Measurements from ENCODE around the gene LPCAT1.

Gene LPCAT1

GRCh38 chr5:1498623-1499416 is 24.9 kb downstream of the LPCAT1 start:
- in situ Hi-C loops (cut with HindIII; ENCODE audit: low sequenced_read_pairs): no loop called here

GRCh38 chr5:1497795-1498622 is 25.8 kb downstream of the LPCAT1 start:
- in situ Hi-C loops (cut with HindIII; ENCODE audit: low sequenced_read_pairs): no loop called here

GRCh38 chr5:1497242-1497777 is 26.4 kb downstream of the LPCAT1 start:
- in situ Hi-C loops (cut with HindIII; ENCODE audit: low sequenced_read_pairs): no loop called here

GRCh38 chr5:1495525-1495897 is 28.2 kb downstream of the LPCAT1 start:
- in situ Hi-C loops (cut with HindIII; ENCODE audit: low sequenced_read_pairs): no loop called here

- in situ Hi-C loops (cut with HindIII; ENCODE audit: low sequenced_read_pairs): no loop called here
These were observed 28.8 kb downstream of the LPCAT1 start for GRCh38 chr5:1494780-1495524.

GRCh38 chr5:1493941-1494340 is 29.8 kb downstream of the LPCAT1 start:
- in situ Hi-C loops (cut with HindIII; ENCODE audit: low sequenced_read_pairs): no loop called here

- in situ Hi-C loops (cut with HindIII; ENCODE audit: low sequenced_read_pairs): no loop called here
These were observed 30.3 kb downstream of the LPCAT1 start for GRCh38 chr5:1493413-1493812.

- in situ Hi-C loops (cut with HindIII; ENCODE audit: low sequenced_read_pairs): no loop called here
These were observed 31.0 kb downstream of the LPCAT1 start for GRCh38 chr5:1492757-1493156.

- in situ Hi-C loops (cut with HindIII; ENCODE audit: low sequenced_read_pairs): no loop called here
These were observed 33.4 kb downstream of the LPCAT1 start for GRCh38 chr5:1490376-1490775.

- in situ Hi-C loops (cut with HindIII; ENCODE audit: low sequenced_read_pairs): no loop called here
These were observed 34.0 kb downstream of the LPCAT1 start for GRCh38 chr5:1489754-1490153.

- in situ Hi-C loops (cut with HindIII; ENCODE audit: low sequenced_read_pairs): no loop called here
These were observed 34.7 kb downstream of the LPCAT1 start for GRCh38 chr5:1488882-1489680.

GRCh38 chr5:1487079-1487764 is 36.5 kb downstream of the LPCAT1 start:
- in situ Hi-C loops (cut with HindIII; ENCODE audit: low sequenced_read_pairs): no loop called here

GRCh38 chr5:1486271-1486670 is 37.5 kb downstream of the LPCAT1 start:
- in situ Hi-C loops (cut with HindIII; ENCODE audit: low sequenced_read_pairs): no loop called here

GRCh38 chr5:1485579-1486118 is 38.1 kb downstream of the LPCAT1 start:
- in situ Hi-C loops (cut with HindIII; ENCODE audit: low sequenced_read_pairs): no loop called here

GRCh38 chr5:1484730-1485578 is 38.8 kb downstream of the LPCAT1 start:
- in situ Hi-C loops (cut with HindIII; ENCODE audit: low sequenced_read_pairs): no loop called here

- in situ Hi-C loops (cut with HindIII; ENCODE audit: low sequenced_read_pairs): no loop called here
These were observed 39.7 kb downstream of the LPCAT1 start for GRCh38 chr5:1483856-1484729.

- in situ Hi-C loops (cut with HindIII; ENCODE audit: low sequenced_read_pairs): no loop called here
These were observed 40.7 kb downstream of the LPCAT1 start for GRCh38 chr5:1483064-1483463.

GRCh38 chr5:1481959-1482331 is 41.8 kb downstream of the LPCAT1 start:
- in situ Hi-C loops (cut with HindIII; ENCODE audit: low sequenced_read_pairs): no loop called here
